Measurements from ENCODE around the gene ETFA. TPM values are rescaled to one million over a fixed set of nuclear protein-coding genes. Genes with fewer than 3 reads are reported as not detected.

The ETFA gene
- total and polyA plus RNA-seq, 9 of the 15 experiments (the other 6 are each of a cell fraction or from before 2014, with no cell fraction given): 130 to 543 (median 232) TPM

GRCh38 chr15:76335307-76336253 lies 24.3 kb upstream of the ETFA start (continued):
- TF ChIP-seq ZNF609 (CRISPR knock-in tag; IDR thresholded peaks at IDR 0.05; ENCODE audit: borderline replicate concordance): 0 out of 2 replicates have a peak, but pooled peaks have one; percentile 26
